GM10266 (cell line): Measurements from ENCODE around the gene SLC16A1.
"Not testable (repeated sequence)": the region's sequence is repeated elsewhere in the genome, so short reads cannot be mapped to it uniquely, and the experiment has no call there.

Experiments
- DNase-seq: peaks from one replicate; pipeline ENCODE4 v3.0.0; 2012; ENCODE audit errors: extremely low spot score
- CTCF ChIP-seq: IDR thresholded peaks from 2 replicates; pipeline ENCODE4 v1.5.1; 2012; ENCODE audit warnings: mild to moderate bottlenecking, low read depth; ENCODE audit not compliant: control insufficient read depth, insufficient read depth; ENCODE audit errors: missing control alignments

The SLC16A1 gene

GRCh38 chr1:112961072-112961471 lies 5.1 kb upstream of the SLC16A1 start:
- TF ChIP-seq CTCF = no peak
- no peak for DNase-seq

GRCh38 chr1:112960384-112960783 lies 4.4 kb upstream of the SLC16A1 start:
- no peak for DNase-seq
- TF ChIP-seq CTCF = no peak

GRCh38 chr1:112958236-112958635 lies 2.2 kb upstream of the SLC16A1 start:
- not testable (repeated sequence) for DNase-seq

GRCh38 chr1:112957133-112957812 lies 1.3 kb upstream of the SLC16A1 start:
- DNase-seq = peak; percentile 87
- no peak for TF ChIP-seq CTCF

- no peak for DNase-seq
Measured at GRCh38 chr1:112956544-112957132, 642 bp upstream of the SLC16A1 start.

GRCh38 chr1:112954945-112955772 lies 837 bp downstream of the SLC16A1 start:
- DNase-seq = peak; percentile 60
- TF ChIP-seq CTCF = no peak

More at GRCh38 chr1:112956544-112957132, 642 bp upstream of the SLC16A1 start:
- TF ChIP-seq CTCF = no peak

- no peak for TF ChIP-seq CTCF
- DNase-seq = no peak
Measured at GRCh38 chr1:112954017-112954650, 1.9 kb downstream of the SLC16A1 start.
